Keratinocyte (primary cell): Measurements from ENCODE around the gene MDH2. TPM values are rescaled to one million over a fixed set of nuclear protein-coding genes. Genes with fewer than 3 reads are reported as not detected.
A peak's percentile ranks its signal among the peaks of the same experiment; 100 is the strongest.

ENCODE experiments used
- DNase-seq: peaks from one replicate; pipeline ENCODE4 v3.0.0-alpha.2; 2011; ENCODE audit warnings: low read depth, missing footprints, low spot score
- FAIRE-seq: peaks from 2 replicates; lab custom pipeline; 2011; peaks lifted over from hg19 to GRCh38; lab: Jason Lieb, UNC
- H2AFZ ChIP-seq: 2 replicates; pipeline ENCODE4 v1.6.0; 2012; ENCODE audit warnings: low read length, control low read depth, inconsistent platforms; ENCODE audit not compliant: control insufficient read depth
- H3K27ac ChIP-seq: 2 replicates; pipeline ENCODE4 v1.5.1; 2011; ENCODE audit warnings: low read length; ENCODE audit not compliant: control insufficient read depth, insufficient read depth
- H3K27me3 ChIP-seq: 3 replicates; pipeline ENCODE4 v1.6.0; 2011; ENCODE audit warnings: low read length; ENCODE audit not compliant: control insufficient read depth, insufficient read depth; ENCODE audit errors: extremely low read depth
- H3K36me3 ChIP-seq, 2 experiments: 2 replicates in 1 of 2; 3 replicates in 1 of 2; pipeline ENCODE4 v1.5.1; 2011; ENCODE audit warnings: low read length in 2 of 2, mild to moderate bottlenecking in 1 of 2; ENCODE audit not compliant: control insufficient read depth in 2 of 2, insufficient read depth in 2 of 2; ENCODE audit errors: extremely low read depth in 1 of 2
- H3K4me1 ChIP-seq: 3 replicates; pipeline ENCODE4 v1.5.1; 2011; ENCODE audit warnings: low read length; ENCODE audit not compliant: control insufficient read depth, insufficient read depth; ENCODE audit errors: extremely low read depth
- H3K4me2 ChIP-seq: 3 replicates; pipeline ENCODE4 v1.6.0; 2011; ENCODE audit warnings: low read depth, low read length; ENCODE audit not compliant: control insufficient read depth, insufficient read depth; ENCODE audit errors: extremely low read depth
- H3K4me3 ChIP-seq, 3 experiments: fragments of 200-600 bp in 1 of 3; sonication (generic) in 1 of 3; 2 replicates in 2 of 3; 3 replicates in 1 of 3; pipeline ENCODE4 v1.5.1; 2011 to 2016; ENCODE audit warnings: low read length in 3 of 3, mild to moderate bottlenecking in 3 of 3, control low read depth in 2 of 3, inconsistent platforms in 1 of 3, low read depth in 1 of 3, mixed read lengths in 1 of 3, mixed run types in 1 of 3, moderate library complexity in 1 of 3; ENCODE audit not compliant: control insufficient read depth in 2 of 3, insufficient read depth in 2 of 3; ENCODE audit errors: extremely low read depth in 1 of 3
- H3K79me2 ChIP-seq: 2 replicates; pipeline ENCODE4 v1.6.0; 2012; ENCODE audit warnings: low read length; ENCODE audit not compliant: control insufficient read depth, insufficient read depth
- H3K9ac ChIP-seq: 3 replicates; pipeline ENCODE4 v1.6.0; 2011; ENCODE audit warnings: low read length; ENCODE audit not compliant: control insufficient read depth, insufficient read depth; ENCODE audit errors: extremely low read depth
- H3K9me1 ChIP-seq: 3 replicates; pipeline ENCODE4 v1.6.0; 2011; ENCODE audit warnings: low read length; ENCODE audit not compliant: control insufficient read depth, insufficient read depth; ENCODE audit errors: extremely low read depth
- H3K9me3 ChIP-seq: 2 replicates; pipeline ENCODE4 v1.5.1; 2012; ENCODE audit warnings: low read depth, low read length; ENCODE audit not compliant: control insufficient read depth
- H4K20me1 ChIP-seq: 3 replicates; pipeline ENCODE4 v1.6.0; 2011; ENCODE audit warnings: low read length; ENCODE audit not compliant: control insufficient read depth, insufficient read depth; ENCODE audit errors: extremely low read depth
- EZH2 ChIP-seq: IDR thresholded peaks from one replicate; pipeline ENCODE4 v1.6.1; 2012; ENCODE audit warnings: inconsistent platforms, mild to moderate bottlenecking, low read length, moderate library complexity
- dilution Hi-C: fragments of 300-500 bp; cut with MboI; formaldehyde crosslinking; loops from one replicate; pipeline ENCODE4 v1.7.0; 2020; ENCODE audit warnings: low sequenced_read_pairs; ENCODE audit not compliant: extremely low pct_ligation_motif_present
- polyA plus RNA-seq, 5 experiments: library from polyadenylated mRNA; depleted of rRNA in 3 of 5; stranded (reverse) in 3 of 5; stranded (forward) in 1 of 5; unstranded in 1 of 5; fragments of >200 nt; gene quantifications; 1 replicate in 1 of 5; 2 replicates in 3 of 5; 3 replicates in 1 of 5; pipeline versions ENCODE4 v1.2.1 to v1.2.3, GENCODE V29; 2011 to 2012; ENCODE audit warnings: missing spikeins in 2 of 5, low read depth in 1 of 5, low replicate concordance in 1 of 5
- TF ChIP-seq, protein P1 (sequence below), 3 experiments: IDR thresholded peaks in 1 of 3; conservative IDR thresholded peaks in 1 of 3; optimal IDR thresholded peaks in 1 of 3; 2 replicates in 2 of 3; 3 replicates in 1 of 3; pipeline versions ENCODE3 to v1.5.1; 2011; ENCODE audit warnings: low read length in 3 of 3, mild to moderate bottlenecking in 3 of 3, moderate library complexity in 2 of 3, control low read depth in 1 of 3, inconsistent platforms in 1 of 3; ENCODE audit not compliant: insufficient read depth in 2 of 3; ENCODE audit errors: extremely low read depth in 1 of 3

MDH2 gene
- polyA plus RNA-seq, 1 donor (not counting 4 experiments of a cell fraction or from before 2014, with no cell fraction given), result 156 TPM

DNA sequence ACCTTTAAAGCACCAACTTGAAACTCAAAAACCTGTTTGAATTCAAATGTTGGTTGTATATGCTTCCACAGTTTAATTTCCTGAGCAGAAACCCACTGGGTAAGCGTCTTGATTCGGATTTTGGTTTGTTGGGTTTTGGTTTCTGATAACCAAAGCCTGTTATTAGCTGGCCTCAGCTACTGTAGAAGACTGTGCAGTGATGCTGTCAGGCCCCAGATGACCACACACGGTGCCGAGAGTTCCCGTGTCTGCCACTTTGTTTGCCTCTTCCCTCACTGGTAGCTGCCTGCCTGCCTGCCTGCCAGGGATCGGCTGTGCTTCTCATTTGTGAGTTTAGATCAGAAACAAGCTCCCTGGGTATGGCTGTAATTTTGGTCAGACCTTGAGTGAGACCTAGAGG lies 5.6 kb downstream of the MDH2 start:
- peaks cover 15 to 50% of the 10 kb centered on the region in 2 experiments for H3K36me3 ChIP-seq
- TF ChIP-seq, protein P1, sequence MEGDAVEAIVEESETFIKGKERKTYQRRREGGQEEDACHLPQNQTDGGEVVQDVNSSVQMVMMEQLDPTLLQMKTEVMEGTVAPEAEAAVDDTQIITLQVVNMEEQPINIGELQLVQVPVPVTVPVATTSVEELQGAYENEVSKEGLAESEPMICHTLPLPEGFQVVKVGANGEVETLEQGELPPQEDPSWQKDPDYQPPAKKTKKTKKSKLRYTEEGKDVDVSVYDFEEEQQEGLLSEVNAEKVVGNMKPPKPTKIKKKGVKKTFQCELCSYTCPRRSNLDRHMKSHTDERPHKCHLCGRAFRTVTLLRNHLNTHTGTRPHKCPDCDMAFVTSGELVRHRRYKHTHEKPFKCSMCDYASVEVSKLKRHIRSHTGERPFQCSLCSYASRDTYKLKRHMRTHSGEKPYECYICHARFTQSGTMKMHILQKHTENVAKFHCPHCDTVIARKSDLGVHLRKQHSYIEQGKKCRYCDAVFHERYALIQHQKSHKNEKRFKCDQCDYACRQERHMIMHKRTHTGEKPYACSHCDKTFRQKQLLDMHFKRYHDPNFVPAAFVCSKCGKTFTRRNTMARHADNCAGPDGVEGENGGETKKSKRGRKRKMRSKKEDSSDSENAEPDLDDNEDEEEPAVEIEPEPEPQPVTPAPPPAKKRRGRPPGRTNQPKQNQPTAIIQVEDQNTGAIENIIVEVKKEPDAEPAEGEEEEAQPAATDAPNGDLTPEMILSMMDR (optimal IDR thresholded peaks at IDR 0.05 in 1 of 3, IDR thresholded peaks at IDR 0.05 in 1 of 3, conservative IDR thresholded peaks at IDR 0.05 in 1 of 3; ENCODE audit: extremely low read depth in 1 of 3, insufficient read depth in 2 of 3, low read length in 3 of 3), result no peak
- TF ChIP-seq EZH2, result no peak
- dilution Hi-C loops, result no loop called here
- FAIRE-seq (no peak), DNase-seq (no peak)
- peaks cover 6% of the 10 kb centered on the region for H3K9me1 ChIP-seq
- H3K79me2 ChIP-seq, result peaks cover 80% of the 10 kb centered on the region
- H2AFZ ChIP-seq, result no peak overlapping the region
- no peak overlapping the region for H3K9ac ChIP-seq
- H3K4me1 ChIP-seq, result peaks cover 31% of the 10 kb centered on the region
- peaks cover 27% of the 10 kb centered on the region for H4K20me1 ChIP-seq
- no peak overlapping the region for H3K27ac ChIP-seq
- H3K27me3 ChIP-seq, result no peaks in the 10 kb centered on the region
- no peak overlapping the region for H3K4me2 ChIP-seq
- no peak overlapping the region for H3K4me3 ChIP-seq
- H3K9me3 ChIP-seq, result no peaks in the 10 kb centered on the region

GRCh38 chr7:76054123-76055120 lies 6.5 kb downstream of the MDH2 start:
- no peak for DNase-seq
- H4K20me1 ChIP-seq, result peaks cover 27% of the 10 kb centered on the region
- dilution Hi-C loops, result no loop called here
- H3K36me3 ChIP-seq, result peaks cover 22 to 53% of the 10 kb centered on the region in 2 experiments
- H3K4me3 ChIP-seq, result no peak overlapping the region
- peaks cover 71% of the 10 kb centered on the region for H3K79me2 ChIP-seq
- H3K9ac ChIP-seq, result no peak overlapping the region
- H3K4me1 ChIP-seq, result peaks cover 25% of the 10 kb centered on the region
- FAIRE-seq, result peak; percentile 71
- H3K4me2 ChIP-seq, result peak overlapping the region; percentile 9
- peaks cover 6% of the 10 kb centered on the region for H3K9me1 ChIP-seq
- no peaks in the 10 kb centered on the region for H3K9me3 ChIP-seq
- H3K27me3 ChIP-seq, result no peaks in the 10 kb centered on the region
- H3K27ac ChIP-seq, result peak overlapping the region; percentile 5
- TF ChIP-seq, protein P1 (optimal IDR thresholded peaks at IDR 0.05 in 1 of 3, IDR thresholded peaks at IDR 0.05 in 1 of 3, conservative IDR thresholded peaks at IDR 0.05 in 1 of 3; ENCODE audit: extremely low read depth in 1 of 3, insufficient read depth in 2 of 3, low read length in 3 of 3), result no peak
- no peak for TF ChIP-seq EZH2
- no peak overlapping the region for H2AFZ ChIP-seq
